Measurements from ENCODE around the gene METTL25B.
A peak's percentile ranks its signal among the peaks of the same experiment; 100 is the strongest.

Gene METTL25B

GRCh38 chr1:156766298-156767100 lies 38.2 kb downstream of the METTL25B start:
- Histone ChIP-seq H3K9ac (ENCODE audit: insufficient read length) (peak overlapping the region; percentile 98), H3K36me3 (ENCODE audit: insufficient read depth, low read length) (peaks cover 18% of the 10 kb centered on the region), H3K4me3 (peak overlapping the region; percentile 84), H3K9me3 (ENCODE audit: low read depth, low read length) (no peaks in the 10 kb centered on the region), H3K27ac (peak overlapping the region; percentile 86)
- no peak for TF ChIP-seq POLR2AphosphoS5 (IDR thresholded peaks at IDR 0.05; ENCODE audit: borderline replicate concordance, low read depth, low read length)
- no peak for TF ChIP-seq FOXP2 (optimal IDR thresholded peaks at IDR 0.05; ENCODE audit: control extremely low read depth, extremely low read length, insufficient read depth)
- TF ChIP-seq EZH2 (IDR thresholded peaks at IDR 0.05) = no peak
- DNase-seq (ENCODE audit: low read depth, low spot score) = no peak

GRCh38 chr1:156767101-156767878 lies 39.0 kb downstream of the METTL25B start, which contains the start of gene PRCC:
Gene PRCC, plus strand, starts transcription at chr1:156767535. Its CDS starts 237 bp downstream, at chr1:156767772.
- peaks cover 21% of the 10 kb centered on the region for H3K36me3 ChIP-seq (ENCODE audit: insufficient read depth, low read length)
- no peaks in the 10 kb centered on the region for H3K9me3 ChIP-seq (ENCODE audit: low read depth, low read length)
- TF ChIP-seq EZH2 (IDR thresholded peaks at IDR 0.05) (no peak), FOXP2 (optimal IDR thresholded peaks at IDR 0.05; ENCODE audit: control extremely low read depth, extremely low read length, insufficient read depth) (peak; percentile 69), POLR2AphosphoS5 (IDR thresholded peaks at IDR 0.05; ENCODE audit: borderline replicate concordance, low read depth, low read length) (peak; percentile 63)
- H3K27ac ChIP-seq = peak within 1 kb of the TSS; percentile 86
- peak within 1 kb of the TSS; percentile 98 for H3K9ac ChIP-seq (ENCODE audit: insufficient read length)
- peak; percentile 100 for DNase-seq (ENCODE audit: low read depth, low spot score)
- peak within 1 kb of the TSS; percentile 84 for H3K4me3 ChIP-seq

- Histone ChIP-seq H3K36me3 (ENCODE audit: insufficient read depth, low read length) (peaks cover 28% of the 10 kb centered on the region), H3K27ac (peak overlapping the region; percentile 86), H3K9ac (ENCODE audit: insufficient read length) (peak overlapping the region; percentile 98), H3K9me3 (ENCODE audit: low read depth, low read length) (no peaks in the 10 kb centered on the region), H3K4me3 (peak overlapping the region; percentile 84)
- TF ChIP-seq EZH2 (IDR thresholded peaks at IDR 0.05) = no peak
- no peak for TF ChIP-seq FOXP2 (optimal IDR thresholded peaks at IDR 0.05; ENCODE audit: control extremely low read depth, extremely low read length, insufficient read depth)
- no peak for TF ChIP-seq POLR2AphosphoS5 (IDR thresholded peaks at IDR 0.05; ENCODE audit: borderline replicate concordance, low read depth, low read length)
- no peak for DNase-seq (ENCODE audit: low read depth, low spot score)
Observed at GRCh38 chr1:156767879-156768604, 39.8 kb downstream of the METTL25B start.

GRCh38 chr1:156768610-156769295 lies 40.5 kb downstream of the METTL25B start:
- peak overlapping the region; percentile 84 for H3K4me3 ChIP-seq
- no peak for TF ChIP-seq FOXP2 (optimal IDR thresholded peaks at IDR 0.05; ENCODE audit: control extremely low read depth, extremely low read length, insufficient read depth)
- TF ChIP-seq POLR2AphosphoS5 (IDR thresholded peaks at IDR 0.05; ENCODE audit: borderline replicate concordance, low read depth, low read length) = no peak
- TF ChIP-seq EZH2 (IDR thresholded peaks at IDR 0.05) = no peak
- no peak overlapping the region for H3K27ac ChIP-seq
- peaks cover 36% of the 10 kb centered on the region for H3K36me3 ChIP-seq (ENCODE audit: insufficient read depth, low read length)
- peak overlapping the region; percentile 98 for H3K9ac ChIP-seq (ENCODE audit: insufficient read length)
- no peak for DNase-seq (ENCODE audit: low read depth, low spot score)
- no peaks in the 10 kb centered on the region for H3K9me3 ChIP-seq (ENCODE audit: low read depth, low read length)

- no peaks in the 10 kb centered on the region for H3K9me3 ChIP-seq (ENCODE audit: low read depth, low read length)
- peak overlapping the region; percentile 52 for H3K9ac ChIP-seq (ENCODE audit: insufficient read length)
- H3K27ac ChIP-seq = peak overlapping the region; percentile 52; the same call in 1 of the 2 replicates
- DNase-seq (ENCODE audit: low read depth, low spot score) = no peak
- H3K4me3 ChIP-seq = no peak overlapping the region
- peaks cover 37% of the 10 kb centered on the region for H3K36me3 ChIP-seq (ENCODE audit: insufficient read depth, low read length)
- TF ChIP-seq FOXP2 (optimal IDR thresholded peaks at IDR 0.05; ENCODE audit: control extremely low read depth, extremely low read length, insufficient read depth) = no peak
- no peak for TF ChIP-seq POLR2AphosphoS5 (IDR thresholded peaks at IDR 0.05; ENCODE audit: borderline replicate concordance, low read depth, low read length)
- TF ChIP-seq EZH2 (IDR thresholded peaks at IDR 0.05) = no peak
Observed at GRCh38 chr1:156772222-156772621, 44.0 kb downstream of the METTL25B start.

- H3K9me3 ChIP-seq (ENCODE audit: low read depth, low read length) = no peaks in the 10 kb centered on the region
- no peak overlapping the region for H3K4me3 ChIP-seq
- no peak for DNase-seq (ENCODE audit: low read depth, low spot score)
- TF ChIP-seq FOXP2 (optimal IDR thresholded peaks at IDR 0.05; ENCODE audit: control extremely low read depth, extremely low read length, insufficient read depth) (no peak), EZH2 (IDR thresholded peaks at IDR 0.05) (no peak), POLR2AphosphoS5 (IDR thresholded peaks at IDR 0.05; ENCODE audit: borderline replicate concordance, low read depth, low read length) (no peak)
- H3K36me3 ChIP-seq (ENCODE audit: insufficient read depth, low read length) = peaks cover 37% of the 10 kb centered on the region
- H3K27ac ChIP-seq = peak overlapping the region; percentile 52; the same call in 1 of the 2 replicates
- peak overlapping the region; percentile 52 for H3K9ac ChIP-seq (ENCODE audit: insufficient read length)
Observed at GRCh38 chr1:156772728-156773497, 44.6 kb downstream of the METTL25B start.

GRCh38 chr1:156773607-156774006 lies 45.3 kb downstream of the METTL25B start:
- Histone ChIP-seq H3K27ac (peak overlapping the region; percentile 19; the same call in 1 of the 2 replicates), H3K9me3 (ENCODE audit: low read depth, low read length) (no peaks in the 10 kb centered on the region), H3K9ac (ENCODE audit: insufficient read length) (no peak overlapping the region), H3K36me3 (ENCODE audit: insufficient read depth, low read length) (peaks cover 37% of the 10 kb centered on the region), H3K4me3 (no peak overlapping the region)
- no peak for DNase-seq (ENCODE audit: low read depth, low spot score)
- TF ChIP-seq EZH2 (IDR thresholded peaks at IDR 0.05) (no peak), FOXP2 (optimal IDR thresholded peaks at IDR 0.05; ENCODE audit: control extremely low read depth, extremely low read length, insufficient read depth) (no peak), POLR2AphosphoS5 (IDR thresholded peaks at IDR 0.05; ENCODE audit: borderline replicate concordance, low read depth, low read length) (no peak)
